PC-9 (cell line): Measurements from ENCODE around the gene RGS7. TPM values are rescaled to one million over a fixed set of nuclear protein-coding genes. Genes with fewer than 3 reads are reported as not detected.

Experiments
- BruUV-seq: library from RNA; stranded (reverse); fragments of 400-500 nt; replicated peaks from 2 replicates; lab custom pipeline; 2021; lab: Mats Ljungman, UMichigan
- CTCF ChIA-PET: fragments of 300-600 bp; sonication (Branson Sonifier 250); formaldehyde crosslinking; loops from one replicate; lab custom pipeline; 2022; ENCODE audit warnings: antibody characterized with exemption; lab: Charles Lee
- POLR2A ChIA-PET: fragments of 300-600 bp; sonication (Branson Sonifier 250); formaldehyde crosslinking; loops from one replicate; lab custom pipeline; 2022; ENCODE audit warnings: antibody characterized with exemption; ENCODE audit not compliant: unreplicated experiment; lab: Charles Lee
- DNase-seq, 2 experiments: peaks; one replicate each; pipeline versions ENCODE4 v3.0.0 to v3.0.0-alpha.2; 2015 to 2022; ENCODE audit warnings: mixed read lengths in 1 of 2
- H2AFZ ChIP-seq: fragments of 200-600 bp; sonication (generic); 2 replicates; pipeline ENCODE4 v1.8.1; 2017; ENCODE audit warnings: antibody characterized with exemption
- H3F3A ChIP-seq: fragments of 200-600 bp; sonication (generic); 2 replicates; pipeline ENCODE4 v1.8.1; 2017; ENCODE audit warnings: antibody characterized with exemption, mild to moderate bottlenecking, low read depth; ENCODE audit not compliant: insufficient read depth
- H3K27ac ChIP-seq: fragments of 200-600 bp; sonication (generic); 2 replicates; pipeline ENCODE4 v1.6.1; 2016; ENCODE audit warnings: mixed run types
- H3K27me3 ChIP-seq: fragments of 200-600 bp; sonication (generic); 2 replicates; pipeline ENCODE4 v1.6.1; 2016; ENCODE audit warnings: low read depth, mixed run types; ENCODE audit not compliant: insufficient read depth
- H3K36me3 ChIP-seq: fragments of 200-600 bp; sonication (generic); 2 replicates; pipeline ENCODE4 v1.6.1; 2016; ENCODE audit warnings: low read depth, mixed run types
- H3K4me1 ChIP-seq: fragments of 200-600 bp; sonication (generic); replicated peaks from 2 replicates; pipeline ENCODE4 v1.6.1; 2016; ENCODE audit warnings: mixed run types; ENCODE audit not compliant: insufficient read depth
- H3K4me2 ChIP-seq: fragments of 200-600 bp; sonication (generic); 2 replicates; pipeline ENCODE4 v1.6.1; 2017; ENCODE audit warnings: mixed run types
- H3K4me3 ChIP-seq: fragments of 200-600 bp; sonication (generic); 2 replicates; pipeline ENCODE4 v1.6.1; 2016; ENCODE audit warnings: mixed run types
- H3K79me2 ChIP-seq: fragments of 200-600 bp; sonication (generic); 2 replicates; pipeline ENCODE4 v1.6.1; 2017; ENCODE audit warnings: low read depth, mixed run types
- H3K9me2 ChIP-seq: fragments of 200-600 bp; sonication (generic); 2 replicates; pipeline ENCODE4 v1.8.1; 2017; ENCODE audit warnings: mild to moderate bottlenecking; ENCODE audit not compliant: insufficient read depth
- H3K9me3 ChIP-seq: fragments of 200-600 bp; sonication (generic); 2 replicates; pipeline ENCODE4 v1.8.1; 2016; ENCODE audit warnings: low read depth; ENCODE audit not compliant: insufficient read depth
- H4K20me1 ChIP-seq: fragments of 200-600 bp; sonication (generic); 2 replicates; pipeline ENCODE4 v1.8.1; 2017; ENCODE audit not compliant: insufficient read depth
- CTCF ChIP-seq: fragments of 200-600 bp; sonication (generic); conservative IDR thresholded peaks from 2 replicates; pipeline ENCODE4 v1.6.1; 2017; ENCODE audit warnings: mixed run types, antibody characterized with exemption, mild to moderate bottlenecking, moderate library complexity
- EZH2 ChIP-seq: fragments of 200-600 bp; sonication (generic); IDR thresholded peaks from 2 replicates; pipeline ENCODE4 v1.8.0; 2017; ENCODE audit warnings: antibody characterized with exemption, low read depth
- intact Hi-C: fragments of 100-400 bp; cut with micrococcal nuclease; formaldehyde crosslinking; loops from one replicate; pipeline ENCODE4 v1.10.0; 2022; ENCODE audit not compliant: unreplicated experiment
- total RNA-seq: library from RNA; stranded (reverse); gene quantifications from 2 replicates; pipeline ENCODE4 v1.2.3, GENCODE V29; 2021

RGS7 gene
- total RNA-seq, 1 experiment from 2014 or later = 5.8 TPM

- intact Hi-C loops = no loop called here
- no peaks in the 10 kb centered on the region for H3K4me1 ChIP-seq
- POLR2A ChIA-PET = no interaction called here
- no peak overlapping the region for H3K27ac ChIP-seq
- DNase-seq = no peak
- no peaks in the 10 kb centered on the region for H4K20me1 ChIP-seq
- BruUV-seq = no TSS peak
- H2AFZ ChIP-seq = no peak overlapping the region
- H3K4me2 ChIP-seq = no peak overlapping the region
- TF ChIP-seq EZH2 (no peak), CTCF (no peak)
- H3K27me3 ChIP-seq = no peaks in the 10 kb centered on the region
- H3K79me2 ChIP-seq = no peaks in the 10 kb centered on the region
- CTCF ChIA-PET = no interaction called here
- H3K9me3 ChIP-seq = no peaks in the 10 kb centered on the region
- H3F3A ChIP-seq = no peaks in the 10 kb centered on the region
- H3K9me2 ChIP-seq = no peaks in the 10 kb centered on the region
- no peaks in the 10 kb centered on the region for H3K36me3 ChIP-seq
- no peak overlapping the region for H3K4me3 ChIP-seq
Measured at GRCh38 chr1:241163363-241163762, 193.6 kb downstream of the RGS7 start.

- ChIA-PET POLR2A (no interaction called here), CTCF (no interaction called here)
- H3K4me1 ChIP-seq = no peaks in the 10 kb centered on the region
- BruUV-seq = no TSS peak
- no peak for DNase-seq
- no peaks in the 10 kb centered on the region for H3K9me2 ChIP-seq
- H3K27ac ChIP-seq = no peak overlapping the region
- intact Hi-C loops = no loop called here
- H4K20me1 ChIP-seq = no peaks in the 10 kb centered on the region
- TF ChIP-seq CTCF (no peak), EZH2 (no peak)
- H3K79me2 ChIP-seq = no peaks in the 10 kb centered on the region
- no peak overlapping the region for H3K4me3 ChIP-seq
- no peak overlapping the region for H3K4me2 ChIP-seq
- H2AFZ ChIP-seq = no peak overlapping the region
- H3F3A ChIP-seq = no peaks in the 10 kb centered on the region
- no peaks in the 10 kb centered on the region for H3K9me3 ChIP-seq
- H3K36me3 ChIP-seq = no peaks in the 10 kb centered on the region
- H3K27me3 ChIP-seq = no peaks in the 10 kb centered on the region
Measured at GRCh38 chr1:241161188-241161689, 195.8 kb downstream of the RGS7 start.

GRCh38 chr1:241157435-241157834 lies 199.6 kb downstream of the RGS7 start:
- intact Hi-C loops = no loop called here
- Histone ChIP-seq H3K4me3 (no peak overlapping the region), H3K27ac (no peak overlapping the region), H4K20me1 (no peaks in the 10 kb centered on the region), H3K79me2 (no peaks in the 10 kb centered on the region), H3K9me3 (no peaks in the 10 kb centered on the region), H3K27me3 (no peaks in the 10 kb centered on the region), H3K4me2 (no peak overlapping the region), H2AFZ (no peak overlapping the region), H3K36me3 (no peaks in the 10 kb centered on the region), H3K4me1 (no peaks in the 10 kb centered on the region), H3F3A (no peaks in the 10 kb centered on the region), H3K9me2 (no peaks in the 10 kb centered on the region)
- TF ChIP-seq EZH2 (no peak), CTCF (no peak)
- BruUV-seq = no TSS peak
- CTCF ChIA-PET = no interaction called here
- POLR2A ChIA-PET = no interaction called here
- DNase-seq = no peak
